GM19395 (cell line): ENCODE data around the gene FEN1.

Experiments used
- ATAC-seq: cut with Tn5 transposase; IDR thresholded peaks from one replicate; pipeline ENCODE4 v1.9.1; 2021; ENCODE audit warnings: mild to moderate bottlenecking, moderate library complexity; ENCODE audit not compliant: unreplicated experiment

FEN1 gene

GRCh38 chr11:61792310-61793082, at the start of gene FEN1, which contains the start of gene TMEM258:
FEN1 (plus strand) TSS chr11:61792911; CDS start chr11:61795362, 2,451 bp downstream.
TMEM258 (minus strand) TSS chr11:61792599; CDS start chr11:61792558, 41 bp downstream.
- ATAC-seq, result peak; percentile 87

- ATAC-seq, result no peak
Observed at GRCh38 chr11:61743486-61744095, 49.1 kb upstream of the FEN1 start.

- no peak for ATAC-seq
Observed at GRCh38 chr11:61744181-61744580, 48.5 kb upstream of the FEN1 start.

DNA sequence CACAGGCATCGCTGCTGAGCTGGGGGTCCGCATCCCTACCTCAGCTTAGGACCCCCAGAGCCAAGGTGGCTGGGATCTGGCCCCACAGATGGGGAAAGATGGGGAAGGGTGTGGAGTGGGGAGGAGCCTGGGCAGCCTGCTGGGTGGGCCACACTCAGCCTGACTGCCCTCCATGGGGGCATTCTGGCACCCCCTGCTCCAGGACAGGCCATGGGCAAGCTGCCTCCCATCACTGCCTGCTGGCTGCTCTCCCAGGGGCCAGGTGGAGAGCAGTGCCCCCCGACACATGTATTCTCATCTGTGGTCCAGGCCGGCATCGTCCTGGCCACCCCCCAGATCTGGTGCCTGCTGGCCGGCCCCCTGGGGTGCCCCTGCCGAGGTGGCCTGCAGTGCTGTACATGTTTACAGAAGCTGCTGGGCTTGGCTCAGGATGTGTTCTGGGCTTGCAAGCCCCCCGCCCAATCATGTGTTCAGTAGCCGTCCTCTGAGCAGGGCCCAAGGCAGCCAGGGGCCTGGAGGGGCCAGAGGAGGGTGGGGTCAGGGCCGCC, 48.0 kb upstream of the FEN1 start:
- ATAC-seq, result no peak

DNA sequence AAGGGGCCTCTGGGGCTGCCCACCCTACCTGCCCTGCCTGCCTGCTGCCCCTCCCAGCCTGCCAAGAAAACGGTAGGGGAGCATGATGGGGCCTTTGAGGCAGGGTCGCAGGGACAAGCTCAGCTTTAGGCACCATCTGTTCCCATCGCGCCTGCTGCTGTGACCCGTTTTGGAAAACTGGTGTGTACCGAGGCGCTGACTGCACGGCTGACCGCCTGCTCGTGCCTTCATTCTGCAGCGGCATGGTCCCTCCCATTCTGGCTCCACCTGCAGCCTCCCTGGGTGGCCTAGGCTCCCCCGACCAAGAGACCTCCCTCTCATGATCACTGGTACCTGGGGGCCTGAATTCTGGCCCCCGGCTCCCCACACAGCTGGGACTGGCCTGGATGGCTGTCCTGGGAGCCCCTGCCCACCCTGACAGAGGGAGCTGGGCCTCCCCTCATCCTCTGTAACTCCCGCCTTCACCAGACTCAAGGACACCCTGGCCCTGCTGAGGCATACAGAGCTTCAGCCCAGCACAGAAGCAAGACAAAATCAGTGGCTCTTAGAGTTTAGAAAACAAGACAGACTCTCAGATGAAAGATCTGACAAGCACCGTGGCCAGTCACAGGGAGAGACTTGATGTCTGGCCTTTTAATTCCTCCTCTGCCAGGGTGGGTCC, 46.8 kb upstream of the FEN1 start:
- ATAC-seq, result no peak

GRCh38 chr11:61746442-61747191, 46.1 kb upstream of the FEN1 start:
- ATAC-seq, result no peak

- ATAC-seq, result no peak
Observed at GRCh38 chr11:61747192-61747966, 45.3 kb upstream of the FEN1 start.

GRCh38 chr11:61747967-61748285, 44.8 kb upstream of the FEN1 start:
- ATAC-seq, result no peak

DNA sequence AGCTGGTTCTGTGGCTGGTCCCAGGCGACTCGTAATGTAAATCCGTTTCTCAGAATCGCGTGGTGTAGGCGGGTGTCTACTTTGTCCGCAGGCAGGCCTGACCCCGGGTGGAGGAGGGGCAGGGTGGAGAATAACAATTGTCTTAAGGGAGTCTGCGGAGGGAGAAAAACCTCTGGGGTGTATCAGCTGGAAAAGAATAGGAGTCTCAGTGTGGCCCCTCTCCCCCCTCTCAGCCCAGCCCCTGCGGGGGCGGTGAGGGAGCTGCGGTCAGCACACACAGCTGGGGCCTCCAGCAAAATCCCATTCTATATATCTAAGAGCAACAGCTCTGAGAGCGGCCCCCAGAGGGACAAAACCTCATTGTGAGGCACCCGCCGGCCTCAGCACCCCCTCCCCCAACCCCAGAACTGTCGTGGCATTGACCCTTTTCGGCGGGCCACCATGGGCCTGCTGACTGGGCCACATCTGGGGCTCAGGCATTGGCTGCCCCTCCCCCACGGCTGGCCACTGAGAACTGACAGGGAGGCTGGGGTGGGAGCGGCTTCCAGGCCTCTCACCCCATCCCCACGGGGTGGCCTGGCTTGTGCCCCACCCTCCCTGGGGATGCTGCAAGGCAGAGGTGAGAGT, 43.0 kb upstream of the FEN1 start:
- no peak for ATAC-seq

DNA sequence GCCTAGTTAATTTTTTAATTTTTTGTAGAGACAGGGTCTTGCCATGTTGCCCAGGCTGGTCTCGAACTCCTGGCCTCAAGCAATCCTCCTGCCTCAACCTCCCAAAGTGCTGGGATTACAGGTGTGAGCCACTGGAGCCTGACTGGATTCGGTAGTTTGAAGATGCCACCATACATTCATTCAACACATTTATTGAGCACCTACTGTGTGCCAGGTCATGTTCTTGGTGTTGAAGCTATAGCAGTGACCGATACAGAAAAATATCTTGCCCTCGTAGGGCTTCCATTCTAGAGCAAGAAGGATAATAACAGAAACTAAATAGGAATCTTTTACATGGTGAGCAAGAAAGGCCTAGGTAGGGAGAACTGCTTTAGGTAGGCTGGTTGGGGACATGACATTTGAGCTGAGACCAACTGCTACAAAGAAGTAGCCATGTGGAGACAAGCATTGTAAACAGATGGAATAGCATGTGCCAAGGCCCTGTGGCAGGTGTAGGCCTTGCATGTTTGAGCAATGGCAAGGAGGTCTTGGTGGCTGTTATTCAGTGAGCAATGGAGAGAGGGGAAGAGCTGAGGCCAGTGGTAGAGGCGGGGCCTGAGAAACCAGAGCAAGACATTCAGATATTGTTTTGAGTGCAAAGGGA, 42.0 kb upstream of the FEN1 start:
- ATAC-seq, result no peak

DNA sequence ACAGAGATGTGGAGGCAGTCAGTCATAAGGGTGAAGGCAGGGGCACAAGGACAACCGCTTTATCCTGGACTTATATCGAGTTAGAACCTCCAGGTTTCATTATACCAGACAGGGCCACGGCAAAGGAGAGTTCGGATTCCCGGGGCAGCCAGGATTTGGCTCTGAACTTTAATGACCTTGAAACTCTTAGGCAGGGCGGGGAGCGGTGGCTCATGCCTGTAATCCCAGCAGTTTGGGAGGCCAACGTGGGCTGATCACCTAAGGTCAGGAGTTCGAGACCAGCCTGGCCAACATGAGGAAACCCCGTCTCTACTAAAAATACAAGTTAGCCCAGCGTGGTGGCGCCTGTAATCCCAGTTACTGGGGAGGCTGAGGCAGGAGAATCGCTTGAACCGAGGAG, 41.3 kb upstream of the FEN1 start:
- ATAC-seq, result no peak

GRCh38 chr11:61752117-61752924, 40.4 kb upstream of the FEN1 start, which contains the start of gene MYRF:
MYRF (plus strand) TSS chr11:61752636; CDS start chr11:61752745, 109 bp downstream.
- no peak for ATAC-seq

DNA sequence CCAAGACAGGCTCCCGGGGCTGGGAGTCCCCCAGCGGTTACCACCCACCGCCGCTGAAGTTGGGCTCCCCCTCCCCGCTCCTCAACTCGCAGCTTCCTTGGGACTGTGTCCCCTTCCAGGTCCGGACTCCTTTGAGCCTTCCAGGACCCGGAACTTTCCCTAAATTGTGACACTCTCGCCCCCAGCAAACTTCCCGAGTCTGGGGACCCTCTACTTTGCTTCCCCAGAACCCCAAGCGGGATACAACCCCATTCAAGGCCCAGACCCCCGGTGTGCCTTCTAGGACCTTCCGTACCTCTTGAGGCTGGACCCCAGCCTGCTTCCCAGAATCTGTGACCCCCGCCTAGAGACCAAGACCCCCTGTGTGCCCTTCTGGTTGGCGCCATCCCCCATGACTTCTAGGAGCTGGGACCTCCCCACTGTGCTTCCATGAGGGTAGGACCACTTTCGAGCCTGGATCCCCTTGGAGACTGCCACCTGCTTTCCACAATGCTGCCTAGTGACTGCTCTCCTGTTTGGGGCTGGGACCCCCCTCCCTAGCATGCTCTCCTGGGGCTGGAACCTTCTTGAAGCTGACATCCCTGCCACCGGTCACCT, 39.7 kb upstream of the FEN1 start:
- no peak for ATAC-seq

GRCh38 chr11:61753672-61754071, 39.0 kb upstream of the FEN1 start:
- ATAC-seq, result no peak

DNA sequence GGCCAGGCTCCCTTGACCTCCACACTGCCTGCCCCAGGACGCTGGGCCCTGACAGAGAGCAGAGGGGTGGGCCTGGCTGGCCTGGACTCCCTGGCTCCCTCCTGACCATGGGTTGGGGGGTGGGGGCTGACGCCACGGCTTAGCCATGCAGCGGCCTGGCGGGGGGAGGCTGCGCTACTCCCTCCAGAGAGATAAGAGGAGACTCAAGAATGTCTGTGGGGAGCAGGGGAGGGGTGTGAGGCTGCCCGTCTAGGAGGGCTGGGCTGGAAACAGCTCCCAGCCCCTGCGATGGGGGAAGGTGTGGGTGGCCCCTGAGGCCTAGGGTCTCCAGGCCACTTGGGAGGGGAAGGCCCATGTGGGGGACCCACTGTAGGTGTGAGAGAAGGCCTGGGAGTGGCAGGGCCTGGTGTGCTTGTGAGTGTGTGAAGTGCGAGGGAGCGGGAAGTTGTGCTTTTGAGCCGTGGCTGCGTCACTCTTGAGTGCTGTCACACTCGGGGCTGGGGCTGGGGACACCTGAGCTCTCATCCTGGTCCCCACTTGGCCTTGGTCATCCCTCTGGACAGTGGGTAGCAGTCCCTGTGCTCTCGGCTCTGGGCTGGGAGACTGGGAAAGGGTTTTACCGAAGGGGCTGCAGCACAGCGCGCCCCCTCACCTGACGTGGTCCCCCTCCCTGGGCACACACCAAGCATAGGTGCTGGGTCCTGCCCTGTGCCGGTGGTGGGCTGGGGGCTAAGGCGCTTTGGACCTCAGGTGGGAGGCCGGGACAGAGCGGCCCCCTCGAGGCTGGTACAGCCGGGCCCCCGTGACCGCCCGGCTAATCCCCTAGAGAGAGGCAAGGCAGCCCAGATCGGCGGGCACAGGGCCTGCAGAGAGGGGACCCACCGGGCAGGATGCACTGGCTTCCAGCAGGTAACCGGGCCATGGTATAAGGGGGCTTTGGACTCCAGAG, 37.9 kb upstream of the FEN1 start:
- ATAC-seq, result no peak

DNA sequence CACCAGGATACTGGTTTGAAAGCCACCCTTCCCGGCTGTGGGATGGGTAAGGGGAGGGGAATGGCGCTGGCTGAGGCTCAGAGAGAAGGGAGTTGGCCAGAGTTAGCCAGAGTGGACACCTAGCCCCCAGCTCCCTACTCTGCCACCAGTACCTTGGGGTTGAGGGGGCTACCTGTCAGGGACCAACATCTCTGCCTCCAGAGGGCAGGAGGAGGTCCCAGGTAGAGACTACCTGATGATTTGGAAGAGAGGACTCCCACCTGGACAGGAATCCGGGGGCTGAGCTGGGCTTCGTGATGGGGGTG, 36.6 kb upstream of the FEN1 start:
- ATAC-seq, result no peak
